Mesodermal cell (in vitro differentiated cells): ENCODE measurements around the gene HDAC4.

Experiments used
- H3K27ac ChIP-seq: 2 replicates; pipeline ENCODE4 v1.7.0; 2013; ENCODE audit warnings: mild to moderate bottlenecking, low read depth, low read length, moderate library complexity; ENCODE audit not compliant: severe bottlenecking
- H3K36me3 ChIP-seq: 2 replicates; pipeline ENCODE4 v1.7.1; 2013; ENCODE audit warnings: mild to moderate bottlenecking, low read length, moderate library complexity; ENCODE audit not compliant: control insufficient read depth, insufficient read depth
- H3K4me1 ChIP-seq: one replicate; pipeline ENCODE4 v1.7.1; 2013; ENCODE audit warnings: mild to moderate bottlenecking, low read length; ENCODE audit not compliant: insufficient read depth, control insufficient read depth, poor library complexity, severe bottlenecking
- H3K4me3 ChIP-seq: 2 replicates; pipeline ENCODE4 v1.7.0; 2013; ENCODE audit warnings: low read length, control low read depth, mild to moderate bottlenecking; ENCODE audit not compliant: insufficient read depth, poor library complexity, severe bottlenecking; ENCODE audit errors: extremely low read depth
- H3K9me3 ChIP-seq: 2 replicates; pipeline ENCODE4 v1.7.1; 2013; ENCODE audit warnings: mild to moderate bottlenecking, low read length, moderate library complexity; ENCODE audit not compliant: control insufficient read depth
- WGBS, 2 experiments: methylation state at CpG; one replicate each; pipeline ENCODE4 v1.1.5; 2013; ENCODE audit warnings: missing lambda C conversion rate in 2 of 2; ENCODE audit not compliant: insufficient coverage in 2 of 2; 5-methylcytosine and 5-hydroxymethylcytosine counted together

Gene HDAC4

DNA sequence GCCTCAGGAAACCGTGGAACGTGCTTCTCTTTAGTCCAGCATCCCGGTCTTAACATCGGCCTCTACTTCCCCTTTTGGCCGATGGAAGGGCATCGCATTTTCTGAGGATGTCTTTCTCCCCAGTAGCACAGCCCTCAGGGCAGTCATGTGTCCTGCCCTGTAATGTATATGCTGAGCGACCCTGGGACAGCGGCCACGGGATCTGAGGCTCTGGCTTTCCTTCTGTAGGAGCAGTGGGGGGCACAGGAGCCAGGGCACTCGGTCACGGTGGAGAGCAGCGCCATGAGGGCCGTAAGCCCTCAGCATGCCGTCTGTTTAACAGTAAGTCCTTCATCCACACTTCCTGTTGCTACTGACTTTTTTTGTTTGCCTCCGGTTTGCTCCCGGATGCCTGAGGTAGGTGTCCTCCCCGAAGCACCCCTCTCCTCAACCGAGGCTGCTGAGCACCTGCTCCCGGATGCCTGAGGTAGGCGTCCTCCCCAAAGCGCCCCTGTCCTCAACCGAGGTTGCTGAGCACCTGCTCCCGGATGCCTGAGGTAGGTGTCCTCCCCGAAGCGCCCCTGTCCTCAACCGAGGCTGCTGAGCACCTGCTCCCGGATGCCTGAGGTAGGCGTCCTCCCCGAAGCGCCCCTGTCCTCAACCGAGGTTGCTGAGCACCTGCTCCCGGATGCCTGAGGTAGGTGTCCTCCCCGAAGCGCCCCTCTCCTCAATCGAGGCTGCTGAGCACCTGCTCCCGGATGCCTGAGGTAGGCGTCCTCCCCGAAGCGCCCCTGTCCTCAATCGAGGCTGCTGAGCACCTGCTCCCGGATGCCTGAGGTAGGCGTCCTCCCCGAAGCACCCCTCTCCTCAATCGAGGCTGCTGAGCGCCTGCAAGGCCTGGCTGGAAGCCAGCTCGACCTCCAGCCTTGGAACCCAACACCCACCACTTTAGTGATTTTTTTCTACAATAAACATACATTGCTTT, 169.3 kb downstream of the HDAC4 start:
- no peak overlapping the region for H3K27ac ChIP-seq
- peaks cover 25% of the 10 kb centered on the region for H3K4me1 ChIP-seq
- no peaks in the 10 kb centered on the region for H3K9me3 ChIP-seq
- WGBS, 2 experiments = 92 to 94% methylated on average over 22 to 27 of the region's 46 CpGs
- no peak overlapping the region for H3K4me3 ChIP-seq
- H3K36me3 ChIP-seq = no peaks in the 10 kb centered on the region

DNA sequence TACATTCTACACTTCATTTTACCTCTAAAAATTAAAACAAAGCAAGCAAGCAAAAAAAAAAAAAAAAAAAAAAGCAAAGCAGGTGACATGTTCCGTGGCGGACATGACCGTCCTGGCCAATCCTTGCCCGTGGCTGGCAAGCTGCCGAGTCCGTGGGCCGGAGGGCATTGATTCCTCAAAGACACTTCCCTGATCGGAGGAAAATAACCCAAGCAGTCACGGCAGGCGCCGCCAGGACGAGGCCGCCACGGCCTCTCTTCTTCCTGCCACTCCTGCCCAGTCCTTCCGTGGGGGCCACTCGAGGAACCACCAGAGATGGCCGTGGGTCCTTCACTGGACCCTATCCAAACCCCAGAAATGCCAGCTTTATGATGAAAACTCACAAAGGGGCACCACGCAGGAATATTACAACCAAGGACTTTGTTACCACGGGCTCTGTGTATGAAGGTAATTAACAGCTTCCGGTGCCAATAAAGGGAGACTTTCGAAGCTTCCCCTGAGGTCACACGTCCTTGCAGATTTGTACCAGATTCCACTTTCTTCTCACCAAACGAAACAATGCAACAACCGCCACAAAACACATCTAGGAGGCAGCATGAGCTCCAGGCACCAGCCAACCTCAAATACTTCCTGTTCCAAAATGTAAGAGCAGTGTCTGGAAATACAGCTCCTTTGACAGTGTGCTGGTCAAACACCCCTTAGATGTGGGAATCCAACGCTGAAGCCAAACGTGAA, 170.3 kb downstream of the HDAC4 start:
- H3K36me3 ChIP-seq = no peaks in the 10 kb centered on the region
- 90 to 93% methylated on average over 19 to 21 of the region's 26 CpGs for WGBS, 2 experiments
- H3K9me3 ChIP-seq = no peaks in the 10 kb centered on the region
- peak overlapping the region; percentile 71 for H3K27ac ChIP-seq
- peaks cover 31% of the 10 kb centered on the region for H3K4me1 ChIP-seq
- no peak overlapping the region for H3K4me3 ChIP-seq

- Histone ChIP-seq H3K27ac (peak overlapping the region; percentile 71), H3K4me1 (peaks cover 31% of the 10 kb centered on the region), H3K9me3 (no peaks in the 10 kb centered on the region), H3K36me3 (no peaks in the 10 kb centered on the region), H3K4me3 (no peak overlapping the region)
- WGBS, 2 experiments = 82 to 90% methylated on average over 9 to 11 of the region's 11 CpGs
These were observed 171.1 kb downstream of the HDAC4 start for GRCh38 chr2:239229545-239230279.

DNA sequence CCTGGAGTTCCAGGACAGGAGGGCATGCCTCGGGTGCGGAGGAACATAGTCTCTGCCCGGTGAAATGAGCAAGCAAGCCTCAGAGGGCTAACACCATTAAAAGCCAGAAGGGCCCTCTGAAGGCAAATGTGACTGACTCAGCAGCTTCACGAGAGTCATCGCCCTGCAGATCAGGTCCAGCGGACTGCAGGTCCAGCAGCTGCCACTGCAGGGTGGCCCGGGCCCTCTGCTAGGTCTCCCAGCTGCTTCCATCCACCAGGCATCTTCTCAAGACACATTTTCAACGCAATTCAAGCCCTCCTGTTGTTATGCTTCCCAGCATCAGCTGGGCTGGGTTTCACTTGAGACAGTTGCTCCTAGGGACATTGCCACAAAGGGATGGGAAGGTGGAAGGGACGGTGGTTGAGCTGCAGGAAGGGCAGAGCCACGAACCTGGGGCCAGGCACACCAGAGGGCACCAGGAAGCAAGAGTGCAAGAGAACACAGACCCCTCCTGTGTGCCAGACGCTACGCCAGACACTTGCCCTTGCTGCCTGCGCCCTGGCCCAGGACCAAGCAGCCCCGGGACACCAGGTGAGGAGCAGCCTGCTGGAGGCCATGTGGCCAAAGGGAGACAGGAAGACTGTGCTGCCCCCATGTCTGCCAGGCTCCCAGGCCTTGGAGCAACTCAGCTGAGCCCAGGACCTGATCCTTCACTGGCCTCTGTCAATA, 173.0 kb downstream of the HDAC4 start:
- H3K9me3 ChIP-seq = no peaks in the 10 kb centered on the region
- H3K4me1 ChIP-seq = peaks cover 45% of the 10 kb centered on the region
- H3K4me3 ChIP-seq = no peak overlapping the region
- H3K27ac ChIP-seq = no peak overlapping the region
- no peaks in the 10 kb centered on the region for H3K36me3 ChIP-seq
- 91 to 96% methylated on average over 11 to 12 of the region's 14 CpGs for WGBS, 2 experiments

GRCh38 chr2:239226677-239227581, 173.9 kb downstream of the HDAC4 start:
- H3K9me3 ChIP-seq = no peaks in the 10 kb centered on the region
- whole genome bisulfite sequencing, 2 experiments = 89 to 94% methylated on average over 15 to 16 of the region's 17 CpGs
- no peaks in the 10 kb centered on the region for H3K36me3 ChIP-seq
- peak overlapping the region; percentile 59 for H3K27ac ChIP-seq
- no peak overlapping the region for H3K4me3 ChIP-seq
- H3K4me1 ChIP-seq = peaks cover 51% of the 10 kb centered on the region

DNA sequence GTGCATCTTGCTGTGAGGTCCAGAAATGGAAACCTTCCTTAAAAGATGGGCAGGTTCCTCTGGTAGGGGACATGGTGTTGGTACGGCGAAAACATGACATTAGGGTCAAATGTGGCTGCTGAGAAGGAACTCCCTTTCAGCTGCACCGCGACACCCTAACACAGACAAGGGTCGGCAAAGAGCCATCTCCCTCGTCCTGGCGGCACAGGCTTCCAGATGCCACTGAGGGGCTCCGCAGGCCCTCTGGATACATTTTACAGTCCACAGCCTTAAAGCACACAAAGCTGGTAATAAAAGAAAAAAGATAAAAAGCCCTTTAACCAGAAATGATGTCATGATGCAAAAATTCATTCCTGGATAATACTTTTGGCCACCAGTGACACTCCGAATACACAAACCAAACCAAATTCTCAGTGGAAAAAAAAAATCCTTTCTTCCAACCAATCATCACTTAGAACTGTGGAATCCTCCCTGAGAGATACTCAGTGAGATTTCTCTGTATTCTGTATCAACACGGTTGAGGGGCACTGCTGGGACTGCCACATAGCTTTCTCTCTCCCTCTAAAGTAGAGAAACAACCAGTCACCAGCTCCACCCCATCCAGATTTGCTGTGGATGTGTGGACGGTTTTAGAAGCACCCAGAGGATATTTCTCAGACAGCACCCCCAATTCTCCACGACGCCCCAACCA, 174.8 kb downstream of the HDAC4 start:
- Histone ChIP-seq H3K9me3 (no peaks in the 10 kb centered on the region), H3K4me3 (no peak overlapping the region), H3K27ac (peak overlapping the region; percentile 59), H3K36me3 (no peaks in the 10 kb centered on the region), H3K4me1 (peaks cover 59% of the 10 kb centered on the region)
- WGBS, 2 experiments = 95 to 96% methylated on average over 4 to 9 of the region's 13 CpGs

DNA sequence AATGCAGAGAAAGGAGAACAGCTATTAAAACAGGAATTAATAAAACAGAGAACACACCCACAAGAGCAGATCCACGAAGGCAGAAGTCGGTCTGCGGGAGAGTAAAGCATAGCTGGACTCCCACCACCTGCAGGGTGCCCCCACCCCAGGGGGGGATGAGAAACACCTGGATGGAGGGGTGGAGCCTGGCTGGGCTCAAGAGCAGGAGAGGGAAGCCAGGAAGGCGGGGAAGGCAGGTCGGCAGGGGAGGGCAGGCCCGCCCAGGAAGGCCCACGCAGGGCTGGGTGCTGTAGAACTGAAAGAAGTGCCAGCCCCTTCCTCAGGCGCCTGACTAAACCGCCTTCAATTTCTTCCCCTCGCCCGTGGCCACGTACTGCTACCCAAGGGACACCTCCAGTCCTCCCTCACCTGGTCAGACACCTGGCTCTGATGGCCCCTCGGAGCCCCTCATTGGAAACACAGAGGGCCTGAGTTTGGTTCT, 175.4 kb downstream of the HDAC4 start:
- Histone ChIP-seq H3K36me3 (no peaks in the 10 kb centered on the region), H3K4me3 (no peak overlapping the region), H3K4me1 (peaks cover 55% of the 10 kb centered on the region), H3K27ac (peak overlapping the region; percentile 59), H3K9me3 (no peaks in the 10 kb centered on the region)
- WGBS, 2 experiments = 84 to 87% methylated on average over 9 to 10 of the region's 13 CpGs

- Histone ChIP-seq H3K27ac (no peak overlapping the region), H3K4me3 (no peak overlapping the region), H3K36me3 (no peaks in the 10 kb centered on the region), H3K4me1 (peaks cover 55% of the 10 kb centered on the region), H3K9me3 (no peaks in the 10 kb centered on the region)
- no CpG with 5 or more reads among the region's 2 CpGs for WGBS, 2 experiments
These were observed 175.9 kb downstream of the HDAC4 start for GRCh38 chr2:239224955-239225354.

GRCh38 chr2:239224199-239224570, 176.6 kb downstream of the HDAC4 start:
- peaks cover 47% of the 10 kb centered on the region for H3K4me1 ChIP-seq
- H3K27ac ChIP-seq = no peak overlapping the region
- no peaks in the 10 kb centered on the region for H3K9me3 ChIP-seq
- H3K4me3 ChIP-seq = no peak overlapping the region
- no peaks in the 10 kb centered on the region for H3K36me3 ChIP-seq
- WGBS, 2 experiments = 86 to 89% methylated on average over 9 to 13 of the region's 13 CpGs
